RCC 7860 (cell line): Measurements from ENCODE around the gene KCNJ8.
"Not testable (repeated sequence)": the region's sequence is repeated elsewhere in the genome, so short reads cannot be mapped to it uniquely, and the experiment has no call there.

ENCODE experiments used
- DNase-seq: peaks from one replicate; pipeline ENCODE4 v3.0.0-alpha.2; 2015; ENCODE audit warnings: low spot score
- FAIRE-seq: peaks from 2 replicates; lab custom pipeline; 2012; peaks lifted over from hg19 to GRCh38; lab: Jason Lieb, UNC

KCNJ8 gene

DNA sequence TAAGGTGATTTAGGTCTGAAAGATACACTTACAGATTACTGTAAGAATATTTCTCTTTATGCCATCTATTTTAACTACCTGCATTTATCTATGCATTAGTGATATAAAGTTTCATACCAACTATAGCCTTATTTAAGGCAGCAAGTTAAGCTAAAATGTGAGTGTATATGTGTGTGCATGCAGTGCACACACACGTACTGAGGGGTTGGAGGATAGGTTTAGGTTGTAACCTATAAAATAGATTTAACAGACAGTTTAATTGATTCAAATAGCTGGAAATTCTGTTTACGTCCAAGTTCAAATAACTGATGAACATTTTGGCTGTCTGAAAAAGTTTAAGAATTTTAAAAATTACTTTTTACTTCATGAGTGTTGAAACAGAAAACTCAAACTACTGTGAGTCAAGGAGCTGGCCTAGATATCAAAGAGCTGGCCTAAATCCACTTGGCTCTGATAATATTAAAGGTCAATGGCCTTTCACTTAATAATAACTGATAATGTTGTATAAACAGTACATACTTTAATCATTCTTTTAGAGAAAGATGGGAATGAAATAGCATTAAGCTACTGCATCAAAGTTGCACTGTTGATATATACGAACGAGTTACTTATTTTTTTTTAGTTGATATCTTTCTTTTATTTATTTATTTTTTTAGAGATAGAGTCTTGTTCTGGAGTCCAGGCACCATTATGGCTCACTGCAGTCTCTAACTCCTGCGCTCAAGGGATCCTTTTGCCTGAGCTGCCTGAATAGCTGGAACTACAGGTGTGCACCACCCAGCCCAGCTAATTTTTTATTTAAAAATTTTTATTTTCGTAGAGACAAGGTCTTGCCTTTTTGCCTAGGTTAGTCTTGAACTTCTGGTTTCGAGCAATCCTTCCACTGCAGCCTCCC is 13.8 kb upstream of the KCNJ8 start:
- DNase-seq, result no peak
- FAIRE-seq, result no peak

DNA sequence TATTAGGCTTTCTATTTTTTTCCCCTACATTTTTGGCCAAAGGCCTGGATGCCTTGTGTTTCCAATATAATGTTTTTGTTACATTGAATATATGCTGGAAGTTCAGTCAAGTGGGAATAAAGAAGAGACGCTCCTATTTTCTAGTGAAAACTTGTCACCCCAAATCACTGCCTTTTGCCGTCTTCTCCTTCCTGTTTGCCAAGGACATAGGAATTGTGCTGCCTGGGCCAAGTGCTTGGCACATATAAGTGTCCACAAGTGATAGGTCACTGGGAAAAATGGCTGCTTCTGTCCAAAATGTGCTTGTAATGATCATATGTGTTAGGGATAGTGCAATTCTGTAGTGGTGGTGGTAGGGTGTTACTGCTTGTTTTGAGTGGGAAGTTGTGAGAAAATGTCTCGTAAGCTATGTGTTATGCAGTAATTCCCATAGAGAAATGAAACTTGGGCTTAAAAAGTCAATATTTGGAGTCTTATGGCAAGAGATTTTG is 11.6 kb upstream of the KCNJ8 start:
- DNase-seq (no peak), FAIRE-seq (no peak)

DNA sequence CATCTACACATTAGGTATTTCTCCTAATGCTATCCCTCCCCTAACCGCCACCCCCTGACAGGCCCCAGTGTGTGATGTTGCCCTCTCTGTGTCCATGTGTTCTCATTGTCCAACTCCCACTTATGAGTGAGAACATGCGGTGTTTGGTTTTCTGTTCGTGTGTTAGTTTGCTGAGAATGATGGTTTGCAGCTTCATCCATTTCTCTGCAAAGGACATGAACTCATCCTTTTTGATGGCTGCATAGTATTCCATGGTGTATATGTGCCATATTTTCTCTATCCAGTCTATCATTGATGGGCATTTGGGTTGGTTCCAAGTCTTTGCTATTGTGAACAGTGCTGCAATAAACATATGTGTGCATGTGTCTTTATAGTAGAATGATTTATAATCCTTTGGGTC is 8.2 kb upstream of the KCNJ8 start:
- not testable (repeated sequence) for FAIRE-seq

DNA sequence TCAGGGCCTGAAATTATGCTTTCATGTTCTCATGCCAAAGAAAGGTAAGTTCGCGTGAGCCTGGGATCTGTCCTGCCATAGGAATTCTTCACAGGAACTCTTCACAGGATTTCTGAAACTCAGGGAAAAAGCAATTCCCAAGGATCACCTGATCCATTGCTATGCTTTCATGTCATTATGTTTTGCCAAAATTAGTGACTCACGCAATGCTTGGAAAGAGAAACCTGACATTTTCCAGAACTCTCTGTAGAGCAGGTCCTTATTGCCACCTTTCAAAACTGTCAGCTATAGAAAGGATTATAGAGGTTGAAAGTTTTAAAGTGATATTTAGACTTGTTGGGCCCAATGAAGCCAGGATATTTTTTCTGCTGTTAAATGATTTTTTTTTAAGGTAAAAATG is 6.3 kb upstream of the KCNJ8 start:
- no peak for DNase-seq
- FAIRE-seq, result no peak

More for the DNA sequence above, 8.2 kb upstream of the KCNJ8 start:
- not testable (repeated sequence) for DNase-seq

DNA sequence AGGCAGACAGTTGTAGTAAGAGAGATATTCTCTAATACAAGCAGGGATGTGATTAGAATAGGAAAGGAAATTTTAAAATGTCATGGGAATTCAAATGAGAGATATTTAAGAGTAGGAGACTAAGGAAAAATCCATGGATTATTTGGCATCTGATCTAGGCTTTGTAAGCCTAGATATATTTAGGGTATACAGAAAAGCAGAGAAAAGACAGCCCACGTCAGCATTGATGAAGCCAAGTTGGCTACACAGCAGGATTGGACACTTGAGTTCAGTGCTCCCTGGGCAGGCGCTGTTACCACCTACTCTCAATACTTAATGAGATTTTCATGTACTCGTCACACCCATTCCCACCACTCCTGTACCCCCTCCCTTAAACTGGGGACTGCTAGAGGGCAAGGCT is 1.7 kb upstream of the KCNJ8 start:
- FAIRE-seq, result no peak
- no peak for DNase-seq

DNA sequence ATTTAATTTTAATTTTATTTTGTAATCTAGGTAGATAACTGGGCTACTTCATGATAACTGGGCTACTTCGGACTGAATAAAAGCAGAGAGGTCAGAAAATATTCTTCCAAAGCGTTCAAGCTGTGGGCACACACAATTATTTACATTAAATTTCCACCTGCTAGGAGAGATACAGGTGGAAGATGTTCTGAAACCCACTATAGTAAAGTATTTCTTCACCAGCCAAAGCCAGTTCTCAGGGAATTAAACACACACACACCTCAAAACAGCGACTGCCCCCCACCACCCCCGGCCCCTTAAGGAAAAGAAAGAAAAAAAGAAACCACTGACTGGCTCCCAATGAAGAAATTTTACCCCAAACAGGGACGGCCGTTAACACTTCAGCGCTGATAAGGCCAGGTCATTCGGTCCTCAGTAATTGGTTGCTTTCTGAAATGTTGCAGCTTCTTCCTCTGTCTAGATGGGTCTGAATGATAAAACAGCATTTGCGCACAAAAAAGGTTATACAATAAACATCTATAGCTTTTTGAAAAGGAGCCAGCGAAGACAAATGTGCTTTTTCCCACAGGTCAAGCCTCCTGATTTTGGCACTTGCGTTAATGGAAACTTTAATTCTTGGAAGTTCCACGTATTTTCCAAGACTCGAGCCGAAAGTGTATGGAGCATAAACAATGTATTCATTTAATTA is 771 bp upstream of the KCNJ8 start:
- DNase-seq, result no peak
- no peak for FAIRE-seq

DNA sequence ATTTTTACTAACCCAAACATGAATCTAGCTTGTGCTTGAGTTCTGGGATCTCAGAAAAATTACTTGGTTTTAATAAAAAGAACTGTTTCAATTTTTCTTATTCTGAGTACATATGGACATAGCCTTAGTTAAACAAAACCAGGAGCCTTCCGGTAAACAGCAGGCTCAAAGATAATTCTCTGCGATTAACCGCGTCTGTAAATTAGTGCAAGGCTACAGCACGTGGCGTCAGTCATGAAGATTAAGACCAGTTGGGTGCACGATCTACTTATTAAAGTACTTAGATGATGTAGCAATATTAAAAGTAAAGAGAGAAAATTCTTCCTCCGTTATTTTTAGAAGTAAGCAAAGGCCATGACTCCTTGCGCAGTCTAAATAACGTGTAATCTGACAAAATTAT is 700 bp downstream of the KCNJ8 start:
- no peak for DNase-seq
- no peak for FAIRE-seq

DNA sequence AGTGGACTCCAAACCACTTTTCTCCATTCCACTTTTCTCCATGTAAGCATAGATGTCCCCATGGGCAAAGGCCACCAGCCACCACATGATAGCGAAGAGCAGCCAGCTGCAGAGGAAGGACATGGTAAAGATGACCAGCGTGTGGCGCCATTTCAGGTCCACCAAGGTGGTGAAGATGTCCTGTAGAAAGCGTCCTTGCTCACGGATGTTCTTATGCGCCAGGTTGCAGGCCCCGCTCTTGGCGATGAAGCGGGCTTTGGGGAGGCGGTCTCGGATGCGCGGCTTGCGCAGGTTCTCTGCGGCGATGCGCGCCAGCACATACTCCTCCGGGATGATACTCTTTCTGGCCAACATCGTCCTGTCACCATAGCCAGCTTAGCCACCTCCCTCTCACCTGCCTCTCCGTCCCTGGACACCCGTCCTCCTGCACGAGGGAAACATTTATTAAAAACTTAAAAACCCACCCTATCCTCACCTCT is 1.2 kb downstream of the KCNJ8 start:
- DNase-seq, result no peak
- no peak for FAIRE-seq

DNA sequence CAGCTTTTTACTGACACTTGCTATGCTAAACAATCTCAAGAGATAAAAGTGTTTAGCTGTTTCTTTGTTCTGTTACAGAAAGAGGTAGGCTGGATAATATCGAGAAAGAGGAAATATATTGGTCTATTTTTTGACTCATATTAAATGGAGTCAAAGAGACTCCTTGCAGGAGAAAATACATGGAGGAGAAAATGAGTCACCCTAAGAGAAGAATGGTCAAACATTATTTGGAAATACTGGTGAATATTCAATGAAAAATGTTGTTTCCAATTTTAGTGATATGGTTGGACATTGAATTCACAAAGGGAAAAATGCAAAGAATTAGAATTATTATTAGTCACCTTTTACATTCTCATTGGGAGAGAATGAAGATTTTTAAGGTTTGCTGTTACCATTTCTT is 3.2 kb downstream of the KCNJ8 start:
- FAIRE-seq (no peak), DNase-seq (no peak)

DNA sequence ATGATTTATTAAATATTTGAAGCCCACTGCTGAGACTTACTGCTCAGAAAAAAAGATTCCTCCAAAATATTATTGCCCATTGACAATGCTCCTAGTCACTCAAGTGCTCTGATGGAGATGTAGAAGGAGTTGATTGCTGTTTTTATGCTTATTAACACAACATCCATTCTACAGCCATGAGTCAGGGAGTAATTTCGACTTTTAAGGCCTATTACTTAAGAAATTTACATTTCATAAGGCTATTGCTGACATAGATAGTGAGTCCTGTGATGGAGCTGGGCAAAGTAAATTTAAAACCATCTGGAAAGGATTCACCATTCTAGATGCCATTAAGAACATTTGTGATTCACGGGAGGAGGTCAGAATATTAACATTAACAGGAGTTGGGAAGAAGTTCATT is 5.2 kb downstream of the KCNJ8 start:
- no peak for FAIRE-seq
- no peak for DNase-seq

DNA sequence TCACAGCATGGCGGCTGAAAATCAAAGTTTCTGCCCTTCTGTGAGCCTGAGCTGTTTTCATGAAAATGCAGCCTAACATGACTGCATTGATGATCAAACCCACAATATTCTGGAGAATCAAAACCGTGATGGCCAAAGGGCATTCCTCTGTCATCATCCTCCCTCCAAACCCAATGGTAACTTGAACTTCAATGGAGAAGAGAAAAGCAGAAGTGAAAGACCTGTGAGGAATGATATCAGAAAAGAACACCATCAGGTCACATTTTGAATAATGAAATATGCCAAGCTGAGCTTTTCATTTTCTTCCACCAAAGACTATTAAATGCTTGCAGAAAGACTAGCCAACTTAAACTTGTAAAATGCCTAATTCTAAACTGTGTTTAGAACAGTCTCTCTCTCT is 8.1 kb downstream of the KCNJ8 start:
- FAIRE-seq (no peak), DNase-seq (no peak)

DNA sequence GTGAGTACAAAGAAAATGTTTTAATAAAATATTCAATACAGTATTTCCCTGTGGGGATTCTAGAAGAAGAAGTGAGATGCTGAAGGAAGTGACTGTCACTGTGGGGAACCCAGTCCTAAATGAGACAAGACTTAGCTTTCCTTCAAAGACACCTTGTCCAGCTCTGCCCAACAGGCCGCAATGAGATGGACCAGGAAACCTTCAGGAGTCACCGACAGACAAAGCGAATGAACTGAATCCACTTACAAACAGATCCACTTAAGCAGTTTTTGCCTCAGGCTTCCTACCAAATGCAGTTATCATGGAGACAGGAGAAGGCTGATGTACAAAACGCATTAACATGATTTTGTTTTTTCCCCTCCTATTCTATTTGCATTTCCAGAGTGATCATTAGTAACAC is 9.6 kb downstream of the KCNJ8 start:
- DNase-seq (no peak), FAIRE-seq (no peak)

DNA sequence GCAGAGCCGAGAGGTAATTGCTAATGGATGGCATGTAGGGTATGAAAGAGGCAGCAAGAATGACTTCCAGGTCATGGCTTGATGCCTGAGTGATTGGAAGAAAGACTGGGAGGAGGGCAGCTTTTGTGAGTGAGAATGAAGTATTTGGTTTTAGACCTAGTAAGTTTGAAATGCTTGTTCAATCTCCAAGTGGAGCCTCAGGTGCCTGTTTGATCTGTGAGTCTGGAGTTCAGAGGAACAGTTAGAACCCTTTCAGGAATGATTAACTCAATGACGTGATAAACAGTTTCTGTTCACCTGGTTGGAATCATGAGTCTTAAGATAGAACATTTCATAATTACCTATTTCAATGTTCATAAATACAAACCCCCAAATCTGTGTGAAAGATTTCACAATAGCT is 10.4 kb downstream of the KCNJ8 start:
- DNase-seq, result no peak
- FAIRE-seq, result no peak

DNA sequence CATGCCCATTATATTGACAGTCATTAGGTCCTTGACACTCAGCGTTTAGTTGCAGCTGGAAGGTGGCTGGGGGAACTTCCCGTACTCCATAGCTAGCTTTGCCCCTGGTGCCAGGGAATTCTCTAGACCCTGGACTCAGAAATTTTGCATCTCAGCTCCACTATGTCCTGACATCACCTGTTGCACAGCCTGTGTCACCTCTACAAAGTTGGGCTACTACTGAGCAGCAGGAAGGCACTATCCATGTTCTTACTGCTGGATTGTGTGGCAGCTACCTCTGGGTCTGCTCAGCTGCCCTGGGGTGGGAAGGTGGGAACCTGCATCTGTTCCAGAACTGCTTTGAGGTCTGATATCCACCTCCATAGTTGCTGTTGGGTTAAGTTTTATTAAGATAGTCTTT is 11.0 kb downstream of the KCNJ8 start:
- no peak for FAIRE-seq
- no peak for DNase-seq

DNA sequence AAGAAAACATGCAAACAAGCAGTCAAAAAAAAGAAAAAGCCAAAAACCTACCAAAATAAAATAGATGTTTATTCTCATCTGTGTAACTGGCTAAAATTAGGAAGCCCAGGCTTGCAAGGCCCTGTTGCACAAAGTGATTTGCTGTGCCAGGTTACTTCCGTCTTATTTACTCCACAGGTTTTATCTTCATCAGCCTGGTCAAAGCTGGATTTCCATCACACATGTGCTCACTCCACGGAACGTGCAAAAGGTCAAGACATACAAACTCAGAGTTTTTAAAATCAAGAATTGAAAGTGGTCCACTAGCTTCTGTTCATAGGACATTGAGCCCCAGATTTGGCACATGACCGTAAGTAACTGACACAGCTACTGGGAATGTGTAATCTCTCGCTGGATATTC is 14.8 kb downstream of the KCNJ8 start:
- FAIRE-seq, result no peak
- DNase-seq, result no peak

DNA sequence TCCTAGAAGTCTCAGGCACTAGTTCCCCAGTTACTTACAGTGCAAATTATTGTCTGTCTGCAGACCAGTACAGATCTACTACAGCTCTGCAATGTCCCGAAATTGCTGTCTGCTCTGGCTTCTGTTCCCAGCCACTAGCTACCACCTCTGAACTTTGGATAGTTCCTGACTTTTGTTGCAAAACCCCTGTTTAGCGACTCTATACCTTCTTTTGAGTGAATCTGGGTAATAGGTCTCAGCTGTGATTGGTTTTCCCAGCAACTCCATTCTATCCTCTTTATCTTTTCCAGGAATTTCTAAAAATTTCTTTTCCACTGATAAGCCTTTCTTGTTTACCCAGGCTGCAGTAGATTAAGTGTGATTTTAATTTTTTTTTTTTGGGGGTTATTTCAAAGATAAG is 16.8 kb downstream of the KCNJ8 start:
- no peak for DNase-seq
- FAIRE-seq, result no peak

DNA sequence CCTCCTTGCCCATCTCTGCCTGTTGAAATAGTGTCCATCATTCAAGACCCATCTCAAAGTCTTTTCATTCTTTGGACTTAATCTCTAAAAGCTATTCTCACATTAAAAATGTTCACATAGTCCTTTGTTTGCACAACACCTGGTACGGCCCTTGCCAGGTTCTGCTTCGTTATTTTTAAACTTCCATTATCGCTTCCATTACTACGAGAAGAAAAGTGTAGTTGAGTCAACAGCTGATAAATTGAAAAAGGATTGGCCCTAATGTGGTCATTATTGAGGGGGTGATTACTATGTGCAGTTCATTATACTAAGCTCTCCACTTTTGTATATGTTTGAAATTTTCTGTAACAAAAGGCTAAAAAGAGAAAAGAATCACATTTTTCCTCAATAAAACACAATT is 17.8 kb downstream of the KCNJ8 start:
- DNase-seq (no peak), FAIRE-seq (no peak)

DNA sequence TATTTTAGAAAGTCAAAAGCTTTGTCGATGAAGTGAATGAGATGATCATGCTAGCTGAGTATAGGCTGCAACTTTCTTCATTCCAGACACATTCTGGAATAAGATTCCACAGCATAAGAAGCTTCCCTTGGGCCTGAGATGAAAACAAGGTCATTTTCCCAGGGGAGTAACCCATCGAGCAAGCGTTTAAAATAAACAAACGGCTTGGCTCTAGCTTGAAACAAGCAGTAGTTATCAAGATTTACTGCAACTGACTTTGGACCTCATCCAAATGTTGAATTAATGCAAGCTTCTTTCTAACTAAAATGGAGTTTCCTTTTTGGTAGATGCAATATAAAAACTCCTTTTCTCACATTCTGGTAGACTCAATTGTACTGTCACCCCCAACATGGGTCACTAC is 23.0 kb downstream of the KCNJ8 start:
- DNase-seq, result no peak
- no peak for FAIRE-seq

DNA sequence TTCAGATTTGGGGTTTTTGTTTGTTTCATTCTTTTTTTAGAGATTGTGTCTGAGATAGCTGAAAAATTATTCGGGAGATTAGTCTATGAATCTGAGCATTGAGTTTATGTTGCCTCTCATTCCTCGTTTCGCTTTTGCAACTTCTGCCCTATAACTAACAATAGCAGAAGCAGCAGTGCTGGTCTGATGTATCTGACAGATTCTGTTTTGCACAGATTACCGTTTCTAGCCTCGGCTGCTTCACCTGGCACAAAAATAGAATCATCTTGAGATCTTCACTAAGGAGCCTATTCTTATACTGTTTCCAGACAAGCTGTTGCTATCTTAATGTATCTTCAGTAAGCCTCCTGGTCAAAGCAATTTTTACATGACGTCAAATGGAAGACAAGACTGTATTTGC is 29.2 kb downstream of the KCNJ8 start:
- FAIRE-seq, result no peak
- no peak for DNase-seq

DNA sequence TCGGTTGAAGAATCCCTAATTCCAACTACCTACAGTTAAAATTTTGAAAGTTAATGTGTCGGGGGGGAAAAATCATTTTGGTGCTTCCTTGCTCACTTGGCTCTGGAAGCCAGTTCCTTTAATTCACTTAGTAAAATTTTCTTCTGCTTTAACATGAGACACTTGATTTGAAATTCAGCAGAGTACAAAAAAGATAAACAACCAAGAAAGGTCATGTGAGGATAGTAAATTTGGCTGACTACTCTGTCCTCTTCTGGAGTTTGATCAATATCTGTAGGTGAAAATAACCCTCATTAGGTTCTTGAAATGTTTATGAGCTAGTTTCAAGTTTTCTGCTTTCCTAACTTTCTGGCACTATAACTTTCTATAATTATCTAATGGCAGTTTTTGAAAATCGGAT is 43.4 kb downstream of the KCNJ8 start:
- no peak for DNase-seq
- no peak for FAIRE-seq

DNA sequence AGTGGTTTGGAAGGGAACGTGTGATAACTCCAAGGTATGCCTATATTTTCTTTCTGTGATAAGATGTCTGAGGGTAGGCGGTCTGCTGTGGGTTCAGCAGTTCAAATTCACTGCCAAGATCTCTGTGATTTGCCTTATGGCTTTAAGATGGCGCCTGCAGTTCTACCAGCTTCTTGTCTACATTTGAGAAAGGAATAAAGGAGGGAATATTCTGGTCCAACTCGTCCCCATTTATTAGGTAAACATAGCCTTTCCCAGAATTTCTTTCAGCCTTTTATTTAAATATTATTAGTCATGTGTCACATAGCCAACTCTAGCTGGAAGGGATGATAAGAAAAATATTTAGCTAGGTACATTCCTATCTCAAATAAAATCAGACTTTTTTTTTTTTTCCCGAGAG is 48.8 kb downstream of the KCNJ8 start:
- DNase-seq (no peak), FAIRE-seq (no peak)
